SK-N-SH (cell line): ENCODE measurements around the gene CCDC60. TPM values are rescaled to one million over a fixed set of nuclear protein-coding genes. Genes with fewer than 3 reads are reported as not detected.

Source experiments
- CTCF ChIA-PET: fragments of 300-600, 350-600 bp; formaldehyde crosslinking; extraction: SDS; loops from one replicate; lab custom pipeline; 2021; lab: Yijun Ruan, JAX
- POLR2A ChIA-PET: fragments of 350-600 bp; sonication (Branson Sonifier 250); formaldehyde crosslinking; extraction: SDS; loops from one replicate; lab custom pipeline; 2020; ENCODE audit warnings: antibody characterized with exemption, inconsistent platforms; lab: Yijun Ruan, JAX
- DNase-seq: peaks from one replicate; pipeline ENCODE4 v3.0.0; 2012
- H2AFZ ChIP-seq: fragments of 200-600 bp; sonication (generic); 2 replicates; pipeline ENCODE4 v1.8.1; 2016; ENCODE audit warnings: antibody characterized with exemption, mild to moderate bottlenecking, low read depth
- H3F3A ChIP-seq: fragments of 200-600 bp; sonication (generic); replicated peaks from 2 replicates; pipeline ENCODE3; 2016; ENCODE audit warnings: antibody characterized with exemption, mild to moderate bottlenecking; ENCODE audit not compliant: insufficient read depth
- H3K27ac ChIP-seq, 2 experiments: fragments of 200-500 bp in 1 of 2; fragments of 200-600 bp in 1 of 2; sonication (Bioruptor generic) in 1 of 2; sonication (generic), shearing (Covaris generic) in 1 of 2; 2 replicates each; pipeline versions ENCODE4 v1.5.1 to v1.6.1; 2014 to 2016; ENCODE audit warnings: low read depth in 2 of 2, inconsistent platforms in 1 of 2, low read length in 1 of 2, mild to moderate bottlenecking in 1 of 2, mixed read lengths in 1 of 2
- H3K27me3 ChIP-seq: fragments of 200-600 bp; sonication (generic), shearing (Covaris generic); 2 replicates; pipeline ENCODE4 v1.6.1; 2016; ENCODE audit warnings: mixed run types; ENCODE audit not compliant: insufficient read depth
- H3K36me3 ChIP-seq, 2 experiments: fragments of 200-500 bp in 1 of 2; fragments of 200-600 bp in 1 of 2; sonication (Bioruptor generic) in 1 of 2; sonication (generic) in 1 of 2; replicated peaks in 1 of 2; 2 replicates each; pipeline versions ENCODE3 to v1.5.1; 2014 to 2016; ENCODE audit warnings: low read length in 1 of 2, mild to moderate bottlenecking in 1 of 2; ENCODE audit not compliant: insufficient read depth in 2 of 2, control insufficient read depth in 1 of 2
- H3K4me1 ChIP-seq, 2 experiments: fragments of 200-500 bp in 1 of 2; fragments of 200-600 bp in 1 of 2; sonication (Bioruptor generic) in 1 of 2; sonication (generic), shearing (Covaris generic) in 1 of 2; 2 replicates each; pipeline versions ENCODE4 v1.5.1 to v1.6.1; 2014 to 2016; ENCODE audit warnings: low read depth in 1 of 2, low read length in 1 of 2, mixed run types in 1 of 2; ENCODE audit not compliant: insufficient read depth in 2 of 2, control insufficient read depth in 1 of 2
- H3K4me2 ChIP-seq: fragments of 200-600 bp; sonication (generic), shearing (Covaris generic); 2 replicates; pipeline ENCODE4 v1.6.1; 2017; ENCODE audit warnings: mixed run types
- H3K4me3 ChIP-seq, 2 experiments: fragments of 200-500 bp in 1 of 2; fragments of 200-600 bp in 1 of 2; sonication (Bioruptor generic) in 1 of 2; sonication (generic), shearing (Covaris generic) in 1 of 2; 2 replicates each; pipeline versions ENCODE4 v1.5.1 to v1.8.1; 2014 to 2016; ENCODE audit warnings: low read depth in 2 of 2, inconsistent platforms in 1 of 2, low read length in 1 of 2, mild to moderate bottlenecking in 1 of 2, mixed read lengths in 1 of 2, moderate library complexity in 1 of 2
- H3K79me2 ChIP-seq: fragments of 200-600 bp; sonication (generic); 2 replicates; pipeline ENCODE4 v1.8.1; 2017; ENCODE audit warnings: mild to moderate bottlenecking; ENCODE audit not compliant: insufficient read depth
- H3K9ac ChIP-seq: fragments of 200-600 bp; sonication (generic); 2 replicates; pipeline ENCODE4 v1.6.1; 2017; ENCODE audit warnings: mixed run types
- H3K9me2 ChIP-seq: fragments of 200-600 bp; sonication (generic); 2 replicates; pipeline ENCODE4 v1.6.1; 2017; ENCODE audit warnings: mixed run types
- H3K9me3 ChIP-seq: fragments of 200-600 bp; sonication (generic); 2 replicates; pipeline ENCODE4 v1.6.1; 2017; ENCODE audit warnings: mixed run types, mild to moderate bottlenecking, moderate library complexity
- H4K20me1 ChIP-seq: fragments of 200-600 bp; sonication (generic); 2 replicates; pipeline ENCODE4 v1.6.1; 2017; ENCODE audit warnings: mild to moderate bottlenecking, mixed run types; ENCODE audit not compliant: insufficient read depth
- GATA2 ChIP-seq: sonication (generic); formaldehyde crosslinking; IDR thresholded peaks from 2 replicates; pipeline ENCODE4 v1.5.0; 2020; ENCODE audit warnings: mild to moderate bottlenecking, missing genetic modification reagents
- NRF1 ChIP-seq: IDR thresholded peaks from 2 replicates; pipeline ENCODE4 v1.6.1; 2012; ENCODE audit warnings: low read depth, mild to moderate bottlenecking, low read length
- RCOR1 ChIP-seq: fragments of 150-350 bp; IDR thresholded peaks from 2 replicates; pipeline ENCODE4 v1.6.1; 2017; ENCODE audit warnings: antibody characterized with exemption, low read length
- USF1 ChIP-seq: IDR thresholded peaks from 2 replicates; pipeline ENCODE4 v1.4.0; 2012; ENCODE audit warnings: low read depth, borderline replicate concordance
- USF2 ChIP-seq: fragments of 150-350 bp; IDR thresholded peaks from 2 replicates; pipeline ENCODE4 v1.6.1; 2017; ENCODE audit warnings: antibody characterized with exemption, low read length, low read depth, borderline replicate concordance
- YY1 ChIP-seq: IDR thresholded peaks from 2 replicates; pipeline ENCODE4 v1.4.0; 2012; ENCODE audit warnings: low read depth, mild to moderate bottlenecking
- ZBTB33 ChIP-seq: IDR thresholded peaks from 2 replicates; pipeline ENCODE4 v1.4.0; 2012; ENCODE audit warnings: low read depth, borderline replicate concordance
- WGBS: methylation state at CpG from one replicate; pipeline ENCODE4 v1.1.6; 2017; ENCODE audit warnings: low lambda C conversion rate; 5-methylcytosine and 5-hydroxymethylcytosine counted together
- polyA plus RNA-seq, 3 experiments: library from polyadenylated mRNA; depleted of rRNA; stranded (reverse); fragments of >200 nt; gene quantifications; 2 replicates each; pipeline ENCODE4 v1.2.3, GENCODE V29; 2012

Gene CCDC60
- polyA plus RNA-seq, 1 of the 3 experiments (the other 2 are of a cell fraction), result not detected

- peaks cover 0 to 38% of the 10 kb centered on the region in 2 experiments; a peak in 2 of 4 replicates for H3K4me1 ChIP-seq
- no peak for TF ChIP-seq USF2
- no peak overlapping the region for H3K9ac ChIP-seq
- no peaks in the 10 kb centered on the region for H3K36me3 ChIP-seq
- no peaks in the 10 kb centered on the region for H3K9me2 ChIP-seq
- H3K79me2 ChIP-seq, result no peaks in the 10 kb centered on the region
- DNase-seq, result no peak
- H3K27ac ChIP-seq, result no peak overlapping the region
- H3K9me3 ChIP-seq, result no peaks in the 10 kb centered on the region
- ChIA-PET POLR2A (no interaction called here), CTCF (no interaction called here)
- no peak overlapping the region for H2AFZ ChIP-seq
- H3K4me3 ChIP-seq, result no peak overlapping the region
- H3F3A ChIP-seq, result no peaks in the 10 kb centered on the region
- no peak overlapping the region for H3K4me2 ChIP-seq
- no peaks in the 10 kb centered on the region for H4K20me1 ChIP-seq
- no peaks in the 10 kb centered on the region for H3K27me3 ChIP-seq
Measured at GRCh38 chr12:119299130-119299529, 35.4 kb upstream of the CCDC60 start.

GRCh38 chr12:119301379-119301778 is 33.1 kb upstream of the CCDC60 start:
- ChIA-PET CTCF (interaction anchor here (1.3 kb wide), 1 partner anchor 112 kb away, joined by 6 read pairs; no protein-coding TSS in a partner anchor), POLR2A (no interaction called here)
- H3K9me2 ChIP-seq, result no peaks in the 10 kb centered on the region
- TF ChIP-seq YY1 (no peak), USF1 (no peak), NRF1 (no peak), GATA2 (CRISPR knock-in tag) (no peak), RCOR1 (no peak), ZBTB33 (no peak)
- no peaks in the 10 kb centered on the region for H3K9me3 ChIP-seq
- 48% methylated on average over 9 of the region's 9 CpGs for WGBS
- no peak overlapping the region for H3K9ac ChIP-seq
- H3K79me2 ChIP-seq, result no peaks in the 10 kb centered on the region
- no peak for DNase-seq
- no peaks in the 10 kb centered on the region for H3F3A ChIP-seq
- no peaks in the 10 kb centered on the region for H3K27me3 ChIP-seq
- H3K4me2 ChIP-seq, result no peak overlapping the region
- H3K27ac ChIP-seq, result no peak overlapping the region
- no peak overlapping the region for H3K4me3 ChIP-seq
- no peak overlapping the region for H2AFZ ChIP-seq
- H3K4me1 ChIP-seq, result peaks cover 0 to 25% of the 10 kb centered on the region in 2 experiments; a peak in 2 of 4 replicates
- no peaks in the 10 kb centered on the region for H3K36me3 ChIP-seq
- H4K20me1 ChIP-seq, result no peaks in the 10 kb centered on the region
